GM12878 (cell line): ENCODE results near the gene THTPA. TPM values are rescaled to one million over a fixed set of nuclear protein-coding genes. Genes with fewer than 3 reads are reported as not detected.

Experiments used
- ATAC-seq: fragments of 200-7000 bp; cut with Tn5 transposase; 3 replicates; pipeline ENCODE4 v1.9.1; 2020; ENCODE audit warnings: mild to moderate bottlenecking, moderate library complexity
- Bru-seq: library from RNA; stranded (reverse); fragments of 400-500 nt; gene quantifications from one replicate; lab custom pipeline; 2021; lab: Mats Ljungman, UMichigan
- BruChase-seq, 2 experiments: library from RNA; stranded (reverse); fragments of 400-500 nt; gene quantifications; one replicate each; lab custom pipeline; 2021; lab: Mats Ljungman, UMichigan
- BruUV-seq: library from RNA; stranded (reverse); fragments of 400-500 nt; replicated peaks from 2 replicates; lab custom pipeline; 2021; lab: Mats Ljungman, UMichigan
- CTCF ChIA-PET: fragments of 300-600 bp; sonication (Branson Sonifier 250); formaldehyde crosslinking; extraction: SDS; loops from one replicate; lab custom pipeline; 2021; ENCODE audit warnings: inconsistent platforms; lab: Yijun Ruan, JAX
- POLR2A ChIA-PET: fragments of 350-600 bp; formaldehyde crosslinking; extraction: SDS; loops from one replicate; lab custom pipeline; 2021; ENCODE audit warnings: inconsistent platforms; lab: Charles Lee
- RAD21 ChIA-PET: fragments of 300-600 bp; sonication (Branson Sonifier 250); formaldehyde crosslinking; loops from one replicate; lab custom pipeline; 2023; ENCODE audit warnings: antibody characterized with exemption; ENCODE audit not compliant: unreplicated experiment; lab: Charles Lee
- SMC1A ChIA-PET: fragments of 300-600 bp; sonication (Branson Sonifier 250); formaldehyde crosslinking; loops from one replicate; lab custom pipeline; 2023; ENCODE audit not compliant: unreplicated experiment, uncharacterized antibody; lab: Charles Lee
- DNase-seq: peaks from one replicate; pipeline ENCODE4 v3.0.0-alpha.2; 2011; ENCODE audit warnings: low read depth, low spot score
- FAIRE-seq: peaks from 3 replicates; lab custom pipeline; 2011; peaks lifted over from hg19 to GRCh38; lab: Jason Lieb, UNC
- H2AFZ ChIP-seq: 2 replicates; pipeline ENCODE4 v1.6.0; 2011; ENCODE audit warnings: low read depth, low read length, control low read depth; ENCODE audit not compliant: control insufficient read depth
- H3K27ac ChIP-seq: 2 replicates; pipeline ENCODE4 v1.5.1; 2011; ENCODE audit warnings: control low read depth; ENCODE audit not compliant: control insufficient read depth, insufficient read depth
- H3K27me3 ChIP-seq, 2 experiments: replicated peaks in 1 of 2; 2 replicates each; pipeline versions ENCODE4 v1.6.0 to v1.6.1; 2011; ENCODE audit warnings: low read length in 1 of 2; ENCODE audit not compliant: control insufficient read depth in 2 of 2, insufficient read depth in 2 of 2
- H3K36me3 ChIP-seq, 2 experiments: 2 replicates each; pipeline ENCODE4 v1.5.1; 2011; ENCODE audit warnings: low read length in 1 of 2; ENCODE audit not compliant: control insufficient read depth in 2 of 2, insufficient read depth in 2 of 2
- H3K4me1 ChIP-seq: 2 replicates; pipeline ENCODE4 v1.6.1; 2011; ENCODE audit warnings: mild to moderate bottlenecking, low read length, moderate library complexity, mixed read lengths; ENCODE audit not compliant: control insufficient read depth, insufficient read depth
- H3K4me2 ChIP-seq: 2 replicates; pipeline ENCODE4 v1.6.0; 2011; ENCODE audit warnings: control low read depth; ENCODE audit not compliant: control insufficient read depth, insufficient read depth
- H3K4me3 ChIP-seq: fragments of 200-600 bp; sonication (generic); 2 replicates; pipeline ENCODE4 v1.5.1; 2016
- H3K79me2 ChIP-seq: 2 replicates; pipeline ENCODE4 v1.6.0; 2011; ENCODE audit warnings: low read length; ENCODE audit not compliant: control insufficient read depth, insufficient read depth
- H3K9ac ChIP-seq: 2 replicates; pipeline ENCODE4 v1.8.0; 2011; ENCODE audit warnings: low read length, control low read depth, mixed read lengths; ENCODE audit not compliant: control insufficient read depth, insufficient read depth
- H3K9me3 ChIP-seq: replicated peaks from 3 replicates; pipeline ENCODE4 v1.5.1; 2011; ENCODE audit warnings: mild to moderate bottlenecking, low read length; ENCODE audit not compliant: control insufficient read depth, insufficient read depth
- H4K20me1 ChIP-seq: 2 replicates; pipeline ENCODE4 v1.6.0; 2011; ENCODE audit not compliant: control insufficient read depth, insufficient read depth
- CEBPB ChIP-seq, 2 experiments: fragments of 150-350 bp in 1 of 2; IDR thresholded peaks; 2 replicates each; pipeline ENCODE4 v1.6.1; 2012 to 2014; ENCODE audit warnings: low read depth in 2 of 2, low read length in 2 of 2, borderline replicate concordance in 1 of 2, inconsistent platforms in 1 of 2
- E2F4 ChIP-seq: IDR thresholded peaks from 2 replicates; pipeline ENCODE4 v1.6.1; 2012; ENCODE audit warnings: low read depth, low read length, improper control_type of control experiment
- EED ChIP-seq: sonication (generic); IDR thresholded peaks from 2 replicates; pipeline ENCODE4 v1.6.1; 2016; ENCODE audit warnings: antibody characterized with exemption, low read depth
- HDAC2 ChIP-seq: fragments of 200-600 bp; sonication (generic); IDR thresholded peaks from 2 replicates; pipeline ENCODE4 v1.6.1; 2017
- IKZF2 ChIP-seq, 2 experiments: fragments of 450-650 bp; IDR thresholded peaks; 2 replicates each; pipeline ENCODE4 v1.6.1; 2017; ENCODE audit warnings: mild to moderate bottlenecking in 2 of 2, moderate library complexity in 2 of 2
- RBBP5 ChIP-seq: fragments of 200-600 bp; sonication (generic); conservative IDR thresholded peaks from 2 replicates; pipeline ENCODE4 v1.6.1; 2016
- SIN3A ChIP-seq: IDR thresholded peaks from 2 replicates; pipeline ENCODE4 v1.6.1; 2012; ENCODE audit warnings: low read depth, low read length, improper control_type of control experiment
- SP1 ChIP-seq: IDR thresholded peaks from one replicate; pipeline ENCODE4 v1.6.1; 2011; ENCODE audit warnings: low read depth, low read length
- USF1 ChIP-seq: IDR thresholded peaks from 2 replicates; pipeline ENCODE4 v1.6.1; 2011; ENCODE audit warnings: borderline replicate concordance, low read depth, mild to moderate bottlenecking, moderate library complexity, mixed read lengths, low read length; ENCODE audit not compliant: insufficient read depth; ENCODE audit errors: extremely low read length
- ZNF622 ChIP-seq: fragments of 450-650 bp; IDR thresholded peaks from 2 replicates; pipeline ENCODE4 v1.6.1; 2017; ENCODE audit warnings: mild to moderate bottlenecking, inconsistent platforms
- ZNF687 ChIP-seq: fragments of 450-650 bp; IDR thresholded peaks from 2 replicates; pipeline ENCODE4 v1.6.1; 2017; ENCODE audit warnings: mild to moderate bottlenecking, moderate library complexity
- WGBS: methylation state at CpG from one replicate; pipeline ENCODE4 v1.1.6; 2016; ENCODE audit warnings: low lambda C conversion rate; ENCODE audit not compliant: insufficient replicate concordance, insufficient coverage; ENCODE audit errors: missing lambda C conversion rate; 5-methylcytosine and 5-hydroxymethylcytosine counted together
- in situ Hi-C: fragments of 300-500 bp; cut with MboI; formaldehyde crosslinking; loops from 9 replicates; pipeline ENCODE4 v1.14.3; 2018; ENCODE audit warnings: mixed read lengths
- intact Hi-C: fragments of 100-400 bp; cut with micrococcal nuclease; formaldehyde crosslinking; loops from one replicate; pipeline ENCODE4 v1.14.2; 2022; ENCODE audit not compliant: unreplicated experiment
- long read RNA-seq, 2 experiments: library from polyadenylated mRNA; unstranded; transcript quantifications; one replicate each; pipeline ENCODE4 v2.0.0, GENCODE V29; 2019 to 2020
- polyA minus RNA-seq, 3 experiments: library from RNA; depleted of rRNA, polyadenylated mRNA; stranded (reverse); fragments of >200 nt; gene quantifications; 2 replicates each; pipeline ENCODE4 v1.2.3, GENCODE V29; 2011
- polyA plus RNA-seq, 11 experiments: library from polyadenylated mRNA; depleted of rRNA in 4 of 11; unstranded in 6 of 11; stranded (reverse) in 5 of 11; fragments of >200 nt; fragmentation: Nextera tagmentation in 4 of 11; fragmentation: Illumina TruSeq in 1 of 11; extraction: Ambion mirVana in 4 of 11; extraction: Trizol in 1 of 11; gene quantifications; 1 replicate in 1 of 11; 2 replicates in 10 of 11; pipeline versions ENCODE4 v1.2.1 to v1.2.3, GENCODE V29; 2011 to 2016; ENCODE audit warnings: inconsistent platforms in 2 of 11, missing spikeins in 2 of 11, low read depth in 1 of 11
- total RNA-seq, 4 experiments: library from RNA; depleted of rRNA in 3 of 4; stranded (reverse); fragments of >200 nt in 3 of 4; fragmentation: Illumina TruSeq in 1 of 4; extraction: Trizol in 1 of 4; gene quantifications; 2 replicates each; pipeline versions ENCODE4 v1.2.1 to v1.2.3, GENCODE V29; 2013 to 2021

THTPA gene
- 16.2 and 23.2 TPM in 2 replicates for total RNA-seq (2013; cell fraction: nucleolus; rRNA removed)
- total RNA-seq (2014; rRNA removed) (10.4 and 16.9 TPM in 2 replicates), total RNA-seq (2014; rRNA removed; fragmentation: Illumina TruSeq; extraction: Trizol) (7.8 and 8.2 TPM in 2 replicates), total RNA-seq (2021) (12.4 and 16.9 TPM in 2 replicates), polyA plus RNA-seq (2011; rRNA removed) (3.0 and 4.5 TPM in 2 replicates), polyA plus RNA-seq (2014; fragmentation: Illumina TruSeq; extraction: Trizol) (10.9 and 15.3 TPM in 2 replicates), polyA plus RNA-seq (2014; fragmentation: Nextera tagmentation; extraction: Ambion mirVana) (1 to 10 TPM; 3.1 to 5.9 TPM), polyA plus RNA-seq (2014; rRNA removed) (15.1 and 18.5 TPM in 2 replicates), polyA plus RNA-seq (2016; fragmentation: Nextera tagmentation; extraction: Ambion mirVana) (10 to 100 TPM; 17.8 to 24.9 TPM), polyA minus RNA-seq (2011; rRNA and poly(A)+ RNA removed) (5.3 and 10.1 TPM in 2 replicates), Bru-seq, nascent RNA (percentile 75 among the genes with signal in this experiment), BruChase-seq, experiment 1, labeled RNA remaining after a 6-hour chase (percentile 63 among the genes with signal in this experiment), BruChase-seq, experiment 2, labeled RNA remaining after a 2-hour chase (percentile 65 among the genes with signal in this experiment)
- polyA plus RNA-seq (2011; ENCODE audit: low read depth), result 5.1 TPM
- 6.9 and 8.0 TPM in 2 replicates for polyA plus RNA-seq (2011; cell fraction: cytosol; rRNA removed)
- polyA plus RNA-seq (2011; cell fraction: nucleus; rRNA removed), result 9.9 and 14.0 TPM in 2 replicates
- polyA plus RNA-seq (2012), result 7.3 and 8.1 TPM in 2 replicates
- polyA minus RNA-seq (2011; cell fraction: cytosol; rRNA and poly(A)+ RNA removed), result 1.5 and 2.8 TPM in 2 replicates
- 4.7 and 5.6 TPM in 2 replicates for polyA minus RNA-seq (2011; cell fraction: nucleus; rRNA and poly(A)+ RNA removed)
- long read RNA-seq, experiment 1, transcript THTPA-201 (2 exons, 2,860 nt), result major isoform, 11 of 13 reads
- long read RNA-seq, experiment 1, partial matches to known transcripts, result 0 of 13 reads
- long read RNA-seq, experiment 1, other reads (novel, unspliced or antisense), result 0 of 13 reads
- long read RNA-seq, experiment 2, transcript THTPA-201 (2 exons, 2,860 nt), result major isoform, 5 of 7 reads
- long read RNA-seq, experiment 2, partial matches to known transcripts, result 0 of 7 reads
- long read RNA-seq, experiment 2, other reads (novel, unspliced or antisense), result 1 of 7 reads

GRCh38 chr14:23555882-23556699, at the start of gene THTPA:
THTPA (plus strand) TSS chr14:23556271; CDS start chr14:23556758, 487 bp downstream.
- in situ Hi-C loops, result loop anchor here (5.0 kb wide), 2 partner anchors 79 to 234 kb away; partner anchors contain the start of gene PABPN1
- ChIA-PET POLR2A (interaction anchor here (0.8 to 1.3 kb wide), 6 partner anchors 11 to 235 kb away, joined by 3 to 8 read pairs (median 4); partner anchors contain the start of genes AP1G2 and PABPN1), RAD21 (interaction anchor here (0.6 to 1.5 kb wide), 4 partner anchors 12 to 257 kb away, joined by 3 to 10 read pairs (median 6); partner anchors contain the start of gene AP1G2), SMC1A (interaction anchor here (0.6 to 9.7 kb wide), 6 partner anchors 12 to 244 kb away, joined by 3 to 124 read pairs (median 4); partner anchors contain the start of gene AP1G2), CTCF (interaction anchor here (0.6 to 13.1 kb wide), 9 partner anchors 12 to 875 kb away, joined by 3 to 436 read pairs (median 8); partner anchors contain the start of genes AP1G2 and NGDN)
- DNase-seq (peak; percentile 72), FAIRE-seq (peak; percentile 73), ATAC-seq (peak; percentile 85)
- TSS peak; percentile 88 for BruUV-seq
- Histone ChIP-seq H3K27ac (peak within 1 kb of the TSS; percentile 76), H3K9ac (peak within 1 kb of the TSS; percentile 79), H3K36me3 (peaks cover 4 to 12% of the 10 kb centered on the region in 2 experiments; a peak in 3 of 4 replicates), H4K20me1 (no peaks in the 10 kb centered on the region), H3K4me2 (peak within 1 kb of the TSS; percentile 85), H3K27me3 (no peaks in the 10 kb centered on the region), H3K9me3 (no peaks in the 10 kb centered on the region), H3K79me2 (peaks cover 26% of the 10 kb centered on the region), H2AFZ (peak within 1 kb of the TSS; percentile 96), H3K4me3 (peak within 1 kb of the TSS; percentile 82), H3K4me1 (peaks cover 3% of the 10 kb centered on the region)
- intact Hi-C loops, result loop anchor here (5.0 kb wide), 1 partner anchor 234 kb away; the partner anchor contains the start of gene PABPN1
- WGBS, result 1% methylated on average over 54 of the region's 54 CpGs
- TF ChIP-seq CEBPB (IDR thresholded peaks at IDR 0.05; ENCODE audit: borderline replicate concordance in 1 of 2, low read depth in 2 of 2, low read length in 2 of 2) (no peak), RBBP5 (no peak), EED (peak; percentile 57), USF1 (no peak), SP1 (no peak), ZNF687 (peak; percentile 34; the same call in 1 of the 2 replicates), ZNF622 (no peak), SIN3A (peak; percentile 80), E2F4 (no peak), IKZF2 (IDR thresholded peaks at IDR 0.05) (peak; percentile 49 to 57; a peak in 3 of 4 replicates), HDAC2 (no peak)
